ENCODE measurements around the gene RALGPS1.

DNA sequence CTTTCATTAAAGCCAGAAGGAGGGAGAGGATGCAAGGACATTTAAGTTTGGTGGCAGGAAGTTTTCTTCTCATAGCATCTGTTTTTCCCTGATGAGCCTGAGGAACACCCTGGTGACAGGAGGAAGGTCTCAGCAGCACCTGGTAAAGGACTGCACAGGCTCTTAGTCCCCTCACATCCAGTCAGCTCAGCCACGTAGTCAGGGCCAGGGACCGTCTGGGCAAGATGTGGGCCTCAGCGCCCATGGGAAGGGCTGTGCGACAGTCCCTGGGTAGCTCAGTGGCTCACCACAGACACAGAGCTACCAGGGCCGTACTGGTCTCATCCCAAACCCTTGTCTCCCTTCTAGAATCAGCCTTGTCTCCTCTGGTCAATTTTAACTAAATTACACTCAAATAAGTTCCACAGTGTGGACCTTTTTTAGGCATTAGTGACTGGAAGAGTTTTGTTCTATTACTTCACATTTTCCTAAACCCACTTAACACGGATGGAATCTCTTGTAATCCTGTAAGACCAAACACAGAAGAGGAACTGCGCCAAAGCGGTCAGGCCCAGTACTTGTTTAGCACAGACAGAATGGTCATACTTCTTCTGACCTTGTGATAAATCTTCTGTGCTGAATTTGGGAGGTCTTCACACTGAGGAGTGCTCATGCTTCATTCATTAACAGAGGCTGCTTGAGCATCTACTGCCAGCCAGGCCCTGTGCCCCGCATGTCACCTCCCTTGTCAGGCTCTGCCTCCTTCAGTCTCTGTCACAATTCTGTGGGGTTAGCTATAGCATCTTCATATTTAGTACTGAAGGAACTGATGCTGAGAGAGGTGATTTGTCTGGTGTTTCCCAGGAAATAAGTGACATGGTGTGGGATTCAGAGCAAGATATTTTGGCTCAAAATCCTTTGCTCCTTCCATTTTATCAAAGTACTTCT, 116.5 kb downstream of the RALGPS1 start:
- TF ChIP-seq, protein P1, sequence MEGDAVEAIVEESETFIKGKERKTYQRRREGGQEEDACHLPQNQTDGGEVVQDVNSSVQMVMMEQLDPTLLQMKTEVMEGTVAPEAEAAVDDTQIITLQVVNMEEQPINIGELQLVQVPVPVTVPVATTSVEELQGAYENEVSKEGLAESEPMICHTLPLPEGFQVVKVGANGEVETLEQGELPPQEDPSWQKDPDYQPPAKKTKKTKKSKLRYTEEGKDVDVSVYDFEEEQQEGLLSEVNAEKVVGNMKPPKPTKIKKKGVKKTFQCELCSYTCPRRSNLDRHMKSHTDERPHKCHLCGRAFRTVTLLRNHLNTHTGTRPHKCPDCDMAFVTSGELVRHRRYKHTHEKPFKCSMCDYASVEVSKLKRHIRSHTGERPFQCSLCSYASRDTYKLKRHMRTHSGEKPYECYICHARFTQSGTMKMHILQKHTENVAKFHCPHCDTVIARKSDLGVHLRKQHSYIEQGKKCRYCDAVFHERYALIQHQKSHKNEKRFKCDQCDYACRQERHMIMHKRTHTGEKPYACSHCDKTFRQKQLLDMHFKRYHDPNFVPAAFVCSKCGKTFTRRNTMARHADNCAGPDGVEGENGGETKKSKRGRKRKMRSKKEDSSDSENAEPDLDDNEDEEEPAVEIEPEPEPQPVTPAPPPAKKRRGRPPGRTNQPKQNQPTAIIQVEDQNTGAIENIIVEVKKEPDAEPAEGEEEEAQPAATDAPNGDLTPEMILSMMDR (conservative IDR thresholded peaks at IDR 0.05): no peak
- TF ChIP-seq ZFX (IDR thresholded peaks at IDR 0.05): no peak
